ENCODE results near the gene CDH22.
A peak's percentile ranks its signal among the peaks of the same experiment; 100 is the strongest.

The CDH22 gene

GRCh38 chr20:46185353-46185752, 122.9 kb downstream of the CDH22 start:
- Histone ChIP-seq H3K9ac (ENCODE audit: low read length) (no peak overlapping the region), H3K4me3 (ENCODE audit: low read length) (no peak overlapping the region), H3K9me3 (ENCODE audit: insufficient read depth, low read length) (no peaks in the 10 kb centered on the region), H3K4me2 (ENCODE audit: low read length) (no peak overlapping the region), H3K4me1 (ENCODE audit: low read length) (peaks cover 21% of the 10 kb centered on the region), H2AFZ (ENCODE audit: low read depth, low read length) (no peak overlapping the region), H4K20me1 (ENCODE audit: insufficient read depth, low read length) (no peaks in the 10 kb centered on the region), H3K79me2 (ENCODE audit: low read length) (no peaks in the 10 kb centered on the region), H3K27me3 (ENCODE audit: low read depth, low read length) (peaks cover 20% of the 10 kb centered on the region), H3K27ac (ENCODE audit: low read length) (no peak overlapping the region), H3K36me3 (replicated peaks; ENCODE audit: low read depth, low read length) (no peaks in the 10 kb centered on the region)
- TF ChIP-seq EZH2phosphoT487 (IDR thresholded peaks at IDR 0.05; ENCODE audit: low read depth) = no peak
- TF ChIP-seq, protein P1, sequence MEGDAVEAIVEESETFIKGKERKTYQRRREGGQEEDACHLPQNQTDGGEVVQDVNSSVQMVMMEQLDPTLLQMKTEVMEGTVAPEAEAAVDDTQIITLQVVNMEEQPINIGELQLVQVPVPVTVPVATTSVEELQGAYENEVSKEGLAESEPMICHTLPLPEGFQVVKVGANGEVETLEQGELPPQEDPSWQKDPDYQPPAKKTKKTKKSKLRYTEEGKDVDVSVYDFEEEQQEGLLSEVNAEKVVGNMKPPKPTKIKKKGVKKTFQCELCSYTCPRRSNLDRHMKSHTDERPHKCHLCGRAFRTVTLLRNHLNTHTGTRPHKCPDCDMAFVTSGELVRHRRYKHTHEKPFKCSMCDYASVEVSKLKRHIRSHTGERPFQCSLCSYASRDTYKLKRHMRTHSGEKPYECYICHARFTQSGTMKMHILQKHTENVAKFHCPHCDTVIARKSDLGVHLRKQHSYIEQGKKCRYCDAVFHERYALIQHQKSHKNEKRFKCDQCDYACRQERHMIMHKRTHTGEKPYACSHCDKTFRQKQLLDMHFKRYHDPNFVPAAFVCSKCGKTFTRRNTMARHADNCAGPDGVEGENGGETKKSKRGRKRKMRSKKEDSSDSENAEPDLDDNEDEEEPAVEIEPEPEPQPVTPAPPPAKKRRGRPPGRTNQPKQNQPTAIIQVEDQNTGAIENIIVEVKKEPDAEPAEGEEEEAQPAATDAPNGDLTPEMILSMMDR (IDR thresholded peaks at IDR 0.05; ENCODE audit: low read depth, low read length) = no peak

DNA sequence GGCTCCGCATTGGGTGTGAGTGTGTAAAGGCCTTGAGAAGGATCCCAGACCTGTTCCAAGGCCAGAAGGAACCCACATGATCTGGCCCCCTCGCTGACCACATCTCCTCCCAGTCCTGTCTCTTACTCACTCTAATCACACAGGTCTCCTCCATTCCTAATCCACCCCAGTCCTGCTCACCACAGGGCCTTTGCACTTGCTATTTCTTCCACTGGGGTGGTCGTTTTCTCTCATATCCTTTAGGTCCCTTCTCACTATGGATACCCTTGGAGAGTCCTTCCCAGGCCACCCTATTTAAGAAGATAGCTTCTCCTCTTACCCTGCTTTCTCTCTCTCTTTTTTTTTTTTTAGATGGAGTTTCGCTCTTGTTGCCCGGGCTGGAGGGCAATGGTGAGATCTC, 124.5 kb downstream of the CDH22 start:
- peaks cover 35% of the 10 kb centered on the region for H3K27me3 ChIP-seq (ENCODE audit: low read depth, low read length)
- H3K9ac ChIP-seq (ENCODE audit: low read length) = no peak overlapping the region
- H3K79me2 ChIP-seq (ENCODE audit: low read length) = no peaks in the 10 kb centered on the region
- H3K9me3 ChIP-seq (ENCODE audit: insufficient read depth, low read length) = no peaks in the 10 kb centered on the region
- no peak overlapping the region for H3K27ac ChIP-seq (ENCODE audit: low read length)
- H3K4me1 ChIP-seq (ENCODE audit: low read length) = peaks cover 5% of the 10 kb centered on the region
- no peaks in the 10 kb centered on the region for H3K36me3 ChIP-seq (replicated peaks; ENCODE audit: low read depth, low read length)
- H3K4me2 ChIP-seq (ENCODE audit: low read length) = no peak overlapping the region
- no peak overlapping the region for H2AFZ ChIP-seq (ENCODE audit: low read depth, low read length)
- no peaks in the 10 kb centered on the region for H4K20me1 ChIP-seq (ENCODE audit: insufficient read depth, low read length)
- H3K4me3 ChIP-seq (ENCODE audit: low read length) = no peak overlapping the region
- no peak for TF ChIP-seq EZH2phosphoT487 (IDR thresholded peaks at IDR 0.05; ENCODE audit: low read depth)
- TF ChIP-seq, protein P1 (IDR thresholded peaks at IDR 0.05; ENCODE audit: low read depth, low read length) = no peak

GRCh38 chr20:46182276-46183200, 125.8 kb downstream of the CDH22 start:
- no peak overlapping the region for H3K9ac ChIP-seq (ENCODE audit: low read length)
- H3K79me2 ChIP-seq (ENCODE audit: low read length) = no peaks in the 10 kb centered on the region
- H3K27ac ChIP-seq (ENCODE audit: low read length) = no peak overlapping the region
- no peak overlapping the region for H3K4me3 ChIP-seq (ENCODE audit: low read length)
- H3K4me1 ChIP-seq (ENCODE audit: low read length) = no peaks in the 10 kb centered on the region
- no peaks in the 10 kb centered on the region for H3K9me3 ChIP-seq (ENCODE audit: insufficient read depth, low read length)
- H4K20me1 ChIP-seq (ENCODE audit: insufficient read depth, low read length) = no peaks in the 10 kb centered on the region
- H2AFZ ChIP-seq (ENCODE audit: low read depth, low read length) = no peak overlapping the region
- TF ChIP-seq, protein P1 (IDR thresholded peaks at IDR 0.05; ENCODE audit: low read depth, low read length) = peak; percentile 35; the same call in 1 of the 2 replicates
- TF ChIP-seq EZH2phosphoT487 (IDR thresholded peaks at IDR 0.05; ENCODE audit: low read depth) = no peak
- H3K4me2 ChIP-seq (ENCODE audit: low read length) = no peak overlapping the region
- peaks cover 35% of the 10 kb centered on the region for H3K27me3 ChIP-seq (ENCODE audit: low read depth, low read length)
- H3K36me3 ChIP-seq (replicated peaks; ENCODE audit: low read depth, low read length) = no peaks in the 10 kb centered on the region

DNA sequence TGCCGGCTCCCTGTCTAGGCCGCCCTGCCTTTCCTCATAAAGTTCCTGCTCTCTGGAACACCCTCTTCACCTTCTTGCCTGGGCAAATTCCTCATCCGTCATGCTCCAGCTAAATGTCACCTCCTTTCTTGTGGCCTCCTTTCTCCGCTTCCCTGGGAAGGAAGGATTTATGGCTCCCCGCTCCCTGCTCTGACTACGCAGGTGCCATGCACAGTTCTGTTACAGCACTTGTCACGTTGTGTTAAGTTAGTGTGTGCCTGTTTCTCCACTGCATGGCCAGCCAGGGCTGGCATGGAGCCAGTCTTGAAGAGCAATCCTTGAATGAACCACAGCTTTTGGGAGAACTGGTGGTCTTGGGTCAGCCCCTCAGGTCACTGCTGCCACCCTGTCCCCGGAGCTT, 128.4 kb downstream of the CDH22 start:
- no peak overlapping the region for H3K27ac ChIP-seq (ENCODE audit: low read length)
- no peak overlapping the region for H3K9ac ChIP-seq (ENCODE audit: low read length)
- no peak overlapping the region for H2AFZ ChIP-seq (ENCODE audit: low read depth, low read length)
- H3K27me3 ChIP-seq (ENCODE audit: low read depth, low read length) = peaks cover 56% of the 10 kb centered on the region
- no peaks in the 10 kb centered on the region for H3K36me3 ChIP-seq (replicated peaks; ENCODE audit: low read depth, low read length)
- no peaks in the 10 kb centered on the region for H3K4me1 ChIP-seq (ENCODE audit: low read length)
- no peaks in the 10 kb centered on the region for H4K20me1 ChIP-seq (ENCODE audit: insufficient read depth, low read length)
- no peaks in the 10 kb centered on the region for H3K9me3 ChIP-seq (ENCODE audit: insufficient read depth, low read length)
- H3K4me2 ChIP-seq (ENCODE audit: low read length) = no peak overlapping the region
- H3K79me2 ChIP-seq (ENCODE audit: low read length) = no peaks in the 10 kb centered on the region
- TF ChIP-seq, protein P1 (IDR thresholded peaks at IDR 0.05; ENCODE audit: low read depth, low read length) = no peak
- no peak for TF ChIP-seq EZH2phosphoT487 (IDR thresholded peaks at IDR 0.05; ENCODE audit: low read depth)
- H3K4me3 ChIP-seq (ENCODE audit: low read length) = no peak overlapping the region
